ENCODE data around the gene COL4A2. TPM values are rescaled to one million over a fixed set of nuclear protein-coding genes. Genes with fewer than 3 reads are reported as not detected.

COL4A2 gene
- total RNA-seq, 6 experiments from 2014 or later = 8.4 to 65.8 (median 42.5) TPM

GRCh38 chr13:110341445-110342244 is 34.6 kb downstream of the COL4A2 start:
- no peak overlapping the region for H3K4me3 ChIP-seq
- H3K27me3 ChIP-seq = no peaks in the 10 kb centered on the region
- intact Hi-C loops (cut with DNase I) = no loop called here
- no peaks in the 10 kb centered on the region for H3K9me3 ChIP-seq
- H3K4me1 ChIP-seq = no peaks in the 10 kb centered on the region
- DNase-seq = peak in 1 of 3 donors; percentile 43
- no peaks in the 10 kb centered on the region for H3K36me3 ChIP-seq
- ATAC-seq = peak; percentile 55 to 64 (median 60)
- 30% methylated on average over 13 of the region's 14 CpGs for WGBS (ENCODE audit: insufficient coverage, low coverage, low lambda C conversion rate, missing lambda C conversion rate)
- H3K27ac ChIP-seq = peak overlapping the region; percentile 55 to 79 (median 62)
- TF ChIP-seq POLR2A (IDR thresholded peaks at IDR 0.05) = no peak
- TF ChIP-seq, protein P1, sequence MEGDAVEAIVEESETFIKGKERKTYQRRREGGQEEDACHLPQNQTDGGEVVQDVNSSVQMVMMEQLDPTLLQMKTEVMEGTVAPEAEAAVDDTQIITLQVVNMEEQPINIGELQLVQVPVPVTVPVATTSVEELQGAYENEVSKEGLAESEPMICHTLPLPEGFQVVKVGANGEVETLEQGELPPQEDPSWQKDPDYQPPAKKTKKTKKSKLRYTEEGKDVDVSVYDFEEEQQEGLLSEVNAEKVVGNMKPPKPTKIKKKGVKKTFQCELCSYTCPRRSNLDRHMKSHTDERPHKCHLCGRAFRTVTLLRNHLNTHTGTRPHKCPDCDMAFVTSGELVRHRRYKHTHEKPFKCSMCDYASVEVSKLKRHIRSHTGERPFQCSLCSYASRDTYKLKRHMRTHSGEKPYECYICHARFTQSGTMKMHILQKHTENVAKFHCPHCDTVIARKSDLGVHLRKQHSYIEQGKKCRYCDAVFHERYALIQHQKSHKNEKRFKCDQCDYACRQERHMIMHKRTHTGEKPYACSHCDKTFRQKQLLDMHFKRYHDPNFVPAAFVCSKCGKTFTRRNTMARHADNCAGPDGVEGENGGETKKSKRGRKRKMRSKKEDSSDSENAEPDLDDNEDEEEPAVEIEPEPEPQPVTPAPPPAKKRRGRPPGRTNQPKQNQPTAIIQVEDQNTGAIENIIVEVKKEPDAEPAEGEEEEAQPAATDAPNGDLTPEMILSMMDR (IDR thresholded peaks at IDR 0.05) = no peak

- H3K27ac ChIP-seq = peak overlapping the region in 1 of 3 donors; percentile 79
- 60% methylated on average over 3 of the region's 9 CpGs for WGBS (ENCODE audit: insufficient coverage, low coverage, low lambda C conversion rate, missing lambda C conversion rate)
These were observed 35.4 kb downstream of the COL4A2 start for GRCh38 chr13:110342474-110342873.

DNA sequence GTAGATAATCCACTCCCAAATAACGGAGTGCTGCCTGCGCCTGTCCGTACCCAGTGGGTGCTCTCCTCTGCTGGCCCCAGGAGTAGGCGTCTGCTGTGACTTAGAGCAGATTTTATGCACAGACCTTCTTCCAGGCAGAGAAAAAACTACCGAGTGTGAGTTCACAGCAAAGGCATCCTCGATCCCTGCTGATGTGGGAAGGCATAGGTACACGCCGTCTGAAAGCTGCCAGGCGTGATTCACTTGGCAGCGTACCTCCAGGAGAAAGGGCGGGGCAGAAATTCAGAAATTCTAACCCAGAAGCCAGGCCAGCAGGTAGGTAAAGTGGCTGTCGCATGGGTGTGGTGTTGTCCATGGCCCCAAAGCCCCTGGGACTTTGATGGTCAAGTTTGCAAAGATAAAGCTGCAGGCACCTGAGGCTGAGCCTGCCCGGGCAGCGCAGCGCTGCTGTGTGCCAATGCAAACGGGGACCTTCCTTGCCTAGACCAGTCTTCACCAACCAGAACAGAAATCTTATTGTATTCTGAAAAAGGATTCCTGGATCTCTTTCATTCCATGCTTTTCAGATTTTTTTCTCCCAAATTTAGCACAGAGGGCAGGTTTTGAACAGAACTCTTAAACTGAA is 36.3 kb downstream of the COL4A2 start:
- H3K4me3 ChIP-seq = no peak overlapping the region
- H3K36me3 ChIP-seq = no peaks in the 10 kb centered on the region
- no peaks in the 10 kb centered on the region for H3K4me1 ChIP-seq
- 80% methylated on average over 2 of the region's 16 CpGs for WGBS (ENCODE audit: insufficient coverage, low coverage, low lambda C conversion rate, missing lambda C conversion rate)
- intact Hi-C loops (cut with DNase I) = no loop called here
- TF ChIP-seq, protein P1 (IDR thresholded peaks at IDR 0.05) = no peak
- TF ChIP-seq POLR2A (IDR thresholded peaks at IDR 0.05) = no peak
- no peak overlapping the region for H3K27ac ChIP-seq
- H3K9me3 ChIP-seq = no peaks in the 10 kb centered on the region
- DNase-seq (no peak), ATAC-seq (no peak)
- no peaks in the 10 kb centered on the region for H3K27me3 ChIP-seq

More at GRCh38 chr13:110342474-110342873, 35.4 kb downstream of the COL4A2 start:
- Histone ChIP-seq H3K9me3 (no peaks in the 10 kb centered on the region), H3K4me3 (no peak overlapping the region), H3K36me3 (no peaks in the 10 kb centered on the region), H3K27me3 (no peaks in the 10 kb centered on the region), H3K4me1 (no peaks in the 10 kb centered on the region)
- no peak for DNase-seq
- no peak for TF ChIP-seq POLR2A (IDR thresholded peaks at IDR 0.05)
- TF ChIP-seq, protein P1 (IDR thresholded peaks at IDR 0.05) = no peak
- ATAC-seq = no peak
- intact Hi-C loops (cut with DNase I) = no loop called here

GRCh38 chr13:110344320-110344719 is 37.2 kb downstream of the COL4A2 start:
- TF ChIP-seq, protein P1 (IDR thresholded peaks at IDR 0.05) = no peak
- DNase-seq (no peak), ATAC-seq (no peak)
- no peaks in the 10 kb centered on the region for H3K27me3 ChIP-seq
- intact Hi-C loops (cut with DNase I) = no loop called here
- H3K9me3 ChIP-seq = no peaks in the 10 kb centered on the region
- 75% methylated on average over 5 of the region's 5 CpGs for WGBS (ENCODE audit: insufficient coverage, low coverage, low lambda C conversion rate, missing lambda C conversion rate)
- no peak overlapping the region for H3K4me3 ChIP-seq
- H3K27ac ChIP-seq = no peak overlapping the region
- H3K4me1 ChIP-seq = no peaks in the 10 kb centered on the region
- no peaks in the 10 kb centered on the region for H3K36me3 ChIP-seq

Data from right lobe of liver (tissue), 6 donors.